Endothelial cell of umbilical vein (primary cell): Measurements from ENCODE around the gene RASSF10. TPM values are rescaled to one million over a fixed set of nuclear protein-coding genes. Genes with fewer than 3 reads are reported as not detected.

ENCODE experiments used
- BruUV-seq: library from RNA; stranded (reverse); fragments of 400-500 nt; replicated peaks from 2 replicates; lab custom pipeline; 2021; lab: Mats Ljungman, UMichigan
- CTCF ChIA-PET: fragments of 300-600, 350-600 bp; sonication (Branson Sonifier 250); formaldehyde crosslinking; loops from one replicate; lab custom pipeline; 2021; ENCODE audit warnings: antibody characterized with exemption, inconsistent platforms; lab: Charles Lee
- POLR2A ChIA-PET: fragments of 300-600, 350-600 bp; sonication (Branson Sonifier 250); formaldehyde crosslinking; loops from one replicate; lab custom pipeline; 2021; ENCODE audit warnings: antibody characterized with exemption, inconsistent platforms; lab: Charles Lee
- DNase-seq: peaks from one replicate; pipeline ENCODE4 v3.0.0-alpha.2; 2011; ENCODE audit warnings: low read depth, low spot score
- FAIRE-seq: peaks from 2 replicates; lab custom pipeline; 2011; peaks lifted over from hg19 to GRCh38; lab: Jason Lieb, UNC
- H2AFZ ChIP-seq: 2 replicates; pipeline ENCODE4 v1.6.0; 2012; ENCODE audit warnings: low read depth, low read length, control low read depth, inconsistent platforms
- H3K27ac ChIP-seq: 2 replicates; pipeline ENCODE4 v1.5.1; 2011; ENCODE audit warnings: low read depth, mild to moderate bottlenecking, control low read depth, low read length, moderate library complexity; ENCODE audit not compliant: insufficient read depth
- H3K27me3 ChIP-seq, 2 experiments: 2 replicates each; pipeline versions ENCODE4 v1.6.0 to v1.6.1; 2011; ENCODE audit warnings: low read length in 2 of 2, mixed read lengths in 1 of 2; ENCODE audit not compliant: control insufficient read depth in 2 of 2, insufficient read depth in 2 of 2
- H3K36me3 ChIP-seq, 2 experiments: 2 replicates in 1 of 2; 3 replicates in 1 of 2; pipeline ENCODE4 v1.5.1; 2011; ENCODE audit warnings: low read length in 2 of 2, mild to moderate bottlenecking in 1 of 2, moderate library complexity in 1 of 2; ENCODE audit not compliant: control insufficient read depth in 2 of 2, insufficient read depth in 2 of 2; ENCODE audit errors: extremely low read depth in 1 of 2
- H3K4me1 ChIP-seq: 3 replicates; pipeline ENCODE4 v1.5.1; 2011; ENCODE audit warnings: mild to moderate bottlenecking, low read length; ENCODE audit not compliant: control insufficient read depth, insufficient read depth; ENCODE audit errors: extremely low read depth
- H3K4me2 ChIP-seq: 2 replicates; pipeline ENCODE4 v1.6.1; 2011; ENCODE audit warnings: low read length, control low read depth, mixed read lengths; ENCODE audit not compliant: insufficient read depth
- H3K4me3 ChIP-seq, 3 experiments: fragments of 200-600 bp in 1 of 3; sonication (generic), shearing (Covaris generic) in 1 of 3; replicated peaks in 1 of 3; 2 replicates each; pipeline ENCODE4 v1.5.1; 2011 to 2016; ENCODE audit warnings: control low read depth in 3 of 3, low read length in 3 of 3, mild to moderate bottlenecking in 2 of 3, inconsistent platforms in 1 of 3, low read depth in 1 of 3, moderate library complexity in 1 of 3; ENCODE audit not compliant: insufficient read depth in 1 of 3
- H3K79me2 ChIP-seq: 2 replicates; pipeline ENCODE4 v1.6.0; 2012; ENCODE audit warnings: low read length, inconsistent platforms; ENCODE audit not compliant: control insufficient read depth, insufficient read depth
- H3K9ac ChIP-seq: replicated peaks from 2 replicates; pipeline ENCODE3; 2011; ENCODE audit warnings: low read length, control low read depth; ENCODE audit not compliant: insufficient read depth; ENCODE audit errors: extremely low read depth
- H3K9me1 ChIP-seq: replicated peaks from 3 replicates; pipeline ENCODE4 v1.6.0; 2011; ENCODE audit warnings: mild to moderate bottlenecking, low read length; ENCODE audit not compliant: control insufficient read depth, insufficient read depth; ENCODE audit errors: extremely low read depth
- H3K9me3 ChIP-seq: replicated peaks from 2 replicates; pipeline ENCODE4 v1.5.1; 2012; ENCODE audit warnings: low read length, inconsistent platforms; ENCODE audit not compliant: control insufficient read depth, insufficient read depth
- H4K20me1 ChIP-seq: replicated peaks from 2 replicates; pipeline ENCODE3; 2011; ENCODE audit warnings: mild to moderate bottlenecking, low read length; ENCODE audit not compliant: control insufficient read depth, insufficient read depth; ENCODE audit errors: extremely low read depth
- EZH2 ChIP-seq: IDR thresholded peaks from 2 replicates; pipeline ENCODE4 v1.6.1; 2012; ENCODE audit warnings: borderline replicate concordance, low read depth, mild to moderate bottlenecking, moderate library complexity, low read length, inconsistent platforms; ENCODE audit not compliant: severe bottlenecking
- FOS ChIP-seq: IDR thresholded peaks from 2 replicates; pipeline ENCODE4 v1.6.1; 2011; ENCODE audit warnings: mild to moderate bottlenecking, low read length, moderate library complexity, borderline replicate concordance; ENCODE audit not compliant: insufficient read depth
- GATA2 ChIP-seq: IDR thresholded peaks from 2 replicates; pipeline ENCODE4 v1.7.0; 2011; ENCODE audit warnings: low read depth, mild to moderate bottlenecking, moderate library complexity, mixed read lengths, low read length; ENCODE audit not compliant: insufficient read length, insufficient read depth
- JUN ChIP-seq: IDR thresholded peaks from 2 replicates; pipeline ENCODE4 v1.6.1; 2011; ENCODE audit warnings: borderline replicate concordance, low read depth; ENCODE audit not compliant: insufficient read length, insufficient read depth
- MYC ChIP-seq: IDR thresholded peaks from one replicate; pipeline ENCODE4 v1.6.1; 2011; ENCODE audit warnings: mild to moderate bottlenecking, low read depth, low read length
- POLR2A ChIP-seq: IDR thresholded peaks from 2 replicates; pipeline ENCODE4 v1.6.1; 2012; ENCODE audit warnings: low read depth, mild to moderate bottlenecking, control low read depth, low read length
- POLR2AphosphoS5 ChIP-seq: IDR thresholded peaks from 2 replicates; pipeline ENCODE4 v1.6.1; 2012; ENCODE audit warnings: low read depth, mild to moderate bottlenecking, control low read depth, low read length, moderate library complexity; ENCODE audit not compliant: insufficient read depth
- dilution Hi-C: fragments of 300-500 bp; cut with MboI; formaldehyde crosslinking; loops from one replicate; pipeline ENCODE4 v1.15.0; 2019; ENCODE audit warnings: low sequenced_read_pairs; ENCODE audit not compliant: extremely low pct_ligation_motif_present
- intact Hi-C: fragments of 100-400 bp; cut with micrococcal nuclease; formaldehyde crosslinking; loops from one replicate; pipeline ENCODE4 v1.10.0; 2022
- polyA plus RNA-seq, 4 experiments: library from polyadenylated mRNA; depleted of rRNA in 3 of 4; stranded (reverse) in 3 of 4; unstranded in 1 of 4; fragments of >200 nt; gene quantifications; 2 replicates each; pipeline versions ENCODE4 v1.2.1 to v1.2.3, GENCODE V29; 2011 to 2012; ENCODE audit warnings: missing spikeins in 1 of 4
- total RNA-seq: library from RNA; stranded (reverse); gene quantifications from 2 replicates; pipeline ENCODE4 v1.2.3, GENCODE V29; 2021
- TF ChIP-seq, protein P1 (sequence below), 2 donors: IDR thresholded peaks; 1 replicate in 1 of 2; 2 replicates in 1 of 2; pipeline ENCODE4 v1.5.1; 2011; ENCODE audit warnings: low read length in 2 of 2, mild to moderate bottlenecking in 2 of 2, moderate library complexity in 2 of 2, control low read depth in 1 of 2, inconsistent platforms in 1 of 2, low read depth in 1 of 2; ENCODE audit not compliant: insufficient read depth in 1 of 2; ENCODE audit errors: extremely low read depth in 1 of 2
- TF ChIP-seq, protein P2 (sequence below): IDR thresholded peaks from 2 replicates; pipeline ENCODE4 v1.6.1; 2011; ENCODE audit not compliant: insufficient read depth, insufficient read length

Gene RASSF10
- total and polyA plus RNA-seq, 2 donors (not counting 3 experiments of a cell fraction or from before 2014, with no cell fraction given) = 0.03 TPM; not detected in 1

DNA sequence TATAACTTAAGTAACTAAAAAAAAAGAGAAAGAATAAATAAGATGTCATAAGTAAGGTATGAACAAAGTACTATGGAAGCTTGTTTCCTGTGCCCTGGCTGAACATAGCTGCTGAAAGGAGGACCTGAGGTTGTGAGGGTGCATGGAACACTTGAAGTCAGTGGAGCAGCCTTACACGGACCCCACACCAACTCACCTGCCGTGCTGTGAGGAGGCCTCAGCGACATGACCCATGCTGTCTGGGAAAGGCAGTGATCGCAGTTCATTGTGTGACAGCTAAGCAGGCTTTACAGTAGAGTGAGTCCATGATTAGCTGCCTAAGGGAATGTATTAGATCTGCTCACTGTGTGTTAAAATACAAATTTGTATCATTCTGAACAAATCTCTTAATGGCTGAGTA lies 17.6 kb downstream of the RASSF10 start:
- dilution Hi-C loops = no loop called here

More for the DNA sequence above, 17.6 kb downstream of the RASSF10 start:
- FAIRE-seq (no peak), DNase-seq (no peak)
- no TSS peak for BruUV-seq
- Histone ChIP-seq H3K36me3 (no peaks in the 10 kb centered on the region), H3K27ac (no peak overlapping the region), H3K4me2 (no peak overlapping the region), H3K9me1 (no peaks in the 10 kb centered on the region), H4K20me1 (no peaks in the 10 kb centered on the region), H3K79me2 (no peaks in the 10 kb centered on the region), H2AFZ (no peak overlapping the region), H3K9ac (no peak overlapping the region), H3K4me3 (no peak overlapping the region), H3K27me3 (peaks cover 23 to 36% of the 10 kb centered on the region in 2 experiments), H3K4me1 (no peaks in the 10 kb centered on the region), H3K9me3 (no peaks in the 10 kb centered on the region)
- TF ChIP-seq MYC = no peak
- no peak for TF ChIP-seq EZH2
- no peak for TF ChIP-seq GATA2
- TF ChIP-seq, protein P1, sequence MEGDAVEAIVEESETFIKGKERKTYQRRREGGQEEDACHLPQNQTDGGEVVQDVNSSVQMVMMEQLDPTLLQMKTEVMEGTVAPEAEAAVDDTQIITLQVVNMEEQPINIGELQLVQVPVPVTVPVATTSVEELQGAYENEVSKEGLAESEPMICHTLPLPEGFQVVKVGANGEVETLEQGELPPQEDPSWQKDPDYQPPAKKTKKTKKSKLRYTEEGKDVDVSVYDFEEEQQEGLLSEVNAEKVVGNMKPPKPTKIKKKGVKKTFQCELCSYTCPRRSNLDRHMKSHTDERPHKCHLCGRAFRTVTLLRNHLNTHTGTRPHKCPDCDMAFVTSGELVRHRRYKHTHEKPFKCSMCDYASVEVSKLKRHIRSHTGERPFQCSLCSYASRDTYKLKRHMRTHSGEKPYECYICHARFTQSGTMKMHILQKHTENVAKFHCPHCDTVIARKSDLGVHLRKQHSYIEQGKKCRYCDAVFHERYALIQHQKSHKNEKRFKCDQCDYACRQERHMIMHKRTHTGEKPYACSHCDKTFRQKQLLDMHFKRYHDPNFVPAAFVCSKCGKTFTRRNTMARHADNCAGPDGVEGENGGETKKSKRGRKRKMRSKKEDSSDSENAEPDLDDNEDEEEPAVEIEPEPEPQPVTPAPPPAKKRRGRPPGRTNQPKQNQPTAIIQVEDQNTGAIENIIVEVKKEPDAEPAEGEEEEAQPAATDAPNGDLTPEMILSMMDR (IDR thresholded peaks at IDR 0.05; ENCODE audit: extremely low read depth in 1 of 2, insufficient read depth in 1 of 2, low read depth in 1 of 2, low read length in 2 of 2) = no peak
- TF ChIP-seq POLR2AphosphoS5 = no peak
- TF ChIP-seq POLR2A = no peak
- no peak for TF ChIP-seq JUN
- no peak for TF ChIP-seq FOS
- TF ChIP-seq, protein P2, sequence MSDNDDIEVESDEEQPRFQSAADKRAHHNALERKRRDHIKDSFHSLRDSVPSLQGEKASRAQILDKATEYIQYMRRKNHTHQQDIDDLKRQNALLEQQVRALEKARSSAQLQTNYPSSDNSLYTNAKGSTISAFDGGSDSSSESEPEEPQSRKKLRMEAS = no peak
- POLR2A ChIA-PET = no interaction called here
- intact Hi-C loops = no loop called here
- CTCF ChIA-PET = no interaction called here
